H1 (cell line): ENCODE results near the gene DISC1. TPM values are rescaled to one million over a fixed set of nuclear protein-coding genes. Genes with fewer than 3 reads are reported as not detected.

Experiments used
- CTCF ChIA-PET: fragments of 300-600 bp; sonication (Branson Sonifier 250); formaldehyde crosslinking; loops from one replicate; lab custom pipeline; 2021; ENCODE audit not compliant: partially characterized antibody; lab: Charles Lee
- POLR2A ChIA-PET: fragments of 300-600 bp; sonication (Branson Sonifier 250); formaldehyde crosslinking; loops from one replicate; lab custom pipeline; 2021; ENCODE audit warnings: inconsistent platforms; ENCODE audit not compliant: partially characterized antibody; lab: Charles Lee
- DNase-seq, 2 experiments: peaks; one replicate each; pipeline versions ENCODE4 v3.0.0 to v3.0.0-alpha.2; 2010 to 2022; ENCODE audit warnings: low spot score in 2 of 2, low read depth in 1 of 2, mixed read lengths in 1 of 2
- FAIRE-seq: peaks from 2 replicates; lab custom pipeline; 2011; peaks lifted over from hg19 to GRCh38; lab: Jason Lieb, UNC
- H2AFZ ChIP-seq: 2 replicates; pipeline ENCODE4 v1.8.1; 2012; ENCODE audit warnings: low read length, inconsistent platforms
- H2AK5ac ChIP-seq: 2 replicates; pipeline ENCODE4 v1.6.1; 2013; ENCODE audit warnings: low read depth, low read length
- H2BK120ac ChIP-seq: replicated peaks from 2 replicates; pipeline ENCODE3; 2013; ENCODE audit warnings: low read depth, low read length, inconsistent platforms
- H2BK12ac ChIP-seq: 2 replicates; pipeline ENCODE4 v1.6.1; 2013; ENCODE audit warnings: low read depth, low read length
- H2BK15ac ChIP-seq: 2 replicates; pipeline ENCODE4 v1.6.1; 2013; ENCODE audit warnings: low read length
- H2BK20ac ChIP-seq: 2 replicates; pipeline ENCODE4 v1.6.1; 2013; ENCODE audit warnings: low read length
- H2BK5ac ChIP-seq: 2 replicates; pipeline ENCODE4 v1.6.1; 2013; ENCODE audit warnings: low read depth, low read length
- H3K14ac ChIP-seq: 2 replicates; pipeline ENCODE4 v1.6.1; 2013; ENCODE audit warnings: inconsistent platforms; ENCODE audit not compliant: insufficient read length
- H3K18ac ChIP-seq: 2 replicates; pipeline ENCODE4 v1.6.1; 2013; ENCODE audit warnings: low read length; ENCODE audit errors: extremely low read depth
- H3K23ac ChIP-seq: 2 replicates; pipeline ENCODE4 v1.6.1; 2013; ENCODE audit warnings: inconsistent platforms; ENCODE audit not compliant: insufficient read length
- H3K23me2 ChIP-seq: 2 replicates; pipeline ENCODE4 v1.6.1; 2013; ENCODE audit warnings: low read depth, low read length
- H3K27ac ChIP-seq: 2 replicates; pipeline ENCODE4 v1.6.1; 2011; ENCODE audit warnings: low read depth, low read length, inconsistent platforms
- H3K27me3 ChIP-seq, 4 experiments: replicated peaks in 1 of 4; 1 replicate in 1 of 4; 2 replicates in 3 of 4; pipeline versions ENCODE4 v1.6.1 to v1.8.1; 2011 to 2013; ENCODE audit warnings: low read length in 3 of 4, mild to moderate bottlenecking in 3 of 4, inconsistent platforms in 2 of 4, mixed read lengths in 2 of 4, moderate library complexity in 1 of 4; ENCODE audit not compliant: control insufficient read depth in 3 of 4, insufficient read depth in 3 of 4; ENCODE audit errors: extremely low read depth in 1 of 4
- H3K36me3 ChIP-seq, 4 experiments: 2 replicates each; pipeline versions ENCODE4 v1.6.1 to v1.8.1; 2011 to 2013; ENCODE audit warnings: mild to moderate bottlenecking in 4 of 4, low read length in 3 of 4, moderate library complexity in 2 of 4, control low read depth in 1 of 4, inconsistent platforms in 1 of 4; ENCODE audit not compliant: insufficient read depth in 4 of 4, control insufficient read depth in 2 of 4
- H3K4ac ChIP-seq: replicated peaks from 2 replicates; pipeline ENCODE3; 2013; ENCODE audit warnings: low read length, low read depth, mixed read lengths, inconsistent platforms; ENCODE audit not compliant: insufficient read length
- H3K4me1 ChIP-seq, 4 experiments: replicated peaks in 1 of 4; 1 replicate in 1 of 4; 2 replicates in 3 of 4; pipeline versions ENCODE4 v1.6.1 to v1.8.1; 2011 to 2013; ENCODE audit warnings: low read length in 3 of 4, inconsistent platforms in 2 of 4, mixed read lengths in 1 of 4; ENCODE audit not compliant: insufficient read depth in 4 of 4, control insufficient read depth in 3 of 4
- H3K4me2 ChIP-seq, 2 experiments: 2 replicates each; pipeline versions ENCODE4 v1.6.1 to v1.8.1; 2011 to 2013; ENCODE audit warnings: low read depth in 2 of 2, low read length in 2 of 2, control low read depth in 1 of 2, inconsistent platforms in 1 of 2, mild to moderate bottlenecking in 1 of 2; ENCODE audit not compliant: insufficient read depth in 1 of 2
- H3K4me3 ChIP-seq, 4 experiments: fragments of 200-600, 300-600 bp in 1 of 4; sonication (generic), shearing (Covaris generic), sonication (Bioruptor Twin) in 1 of 4; 2 replicates each; pipeline versions ENCODE4 v1.5.1 to v1.8.1; 2011 to 2016; ENCODE audit warnings: low read length in 4 of 4, low read depth in 3 of 4, control low read depth in 2 of 4, inconsistent platforms in 2 of 4, mild to moderate bottlenecking in 2 of 4, mixed read lengths in 1 of 4, moderate library complexity in 1 of 4; ENCODE audit not compliant: insufficient read depth in 2 of 4; ENCODE audit errors: extremely low read depth in 1 of 4
- H3K56ac ChIP-seq: replicated peaks from 2 replicates; pipeline ENCODE3; 2013; ENCODE audit warnings: low read depth, mild to moderate bottlenecking, mixed read lengths, low read length, inconsistent platforms; ENCODE audit not compliant: insufficient read length
- H3K79me1 ChIP-seq: 2 replicates; pipeline ENCODE4 v1.6.1; 2013; ENCODE audit warnings: low read depth, low read length, control low read depth
- H3K79me2 ChIP-seq, 2 experiments: 2 replicates each; pipeline versions ENCODE4 v1.6.1 to v1.8.1; 2012 to 2013; ENCODE audit warnings: low read length in 2 of 2, mild to moderate bottlenecking in 2 of 2, inconsistent platforms in 1 of 2; ENCODE audit not compliant: insufficient read depth in 2 of 2, control insufficient read depth in 1 of 2
- H3K9ac ChIP-seq, 4 experiments: replicated peaks in 1 of 4; 1 replicate in 1 of 4; 2 replicates in 3 of 4; pipeline versions ENCODE4 v1.6.1 to v1.8.1; 2011 to 2013; ENCODE audit warnings: low read depth in 3 of 4, low read length in 3 of 4, control low read depth in 2 of 4, mild to moderate bottlenecking in 2 of 4, moderate library complexity in 2 of 4, inconsistent platforms in 1 of 4; ENCODE audit errors: extremely low read depth in 1 of 4
- H3K9me3 ChIP-seq, 2 experiments: 2 replicates each; pipeline versions ENCODE4 v1.6.1 to v1.8.1; 2012 to 2013; ENCODE audit warnings: mild to moderate bottlenecking in 2 of 2, moderate library complexity in 2 of 2, control low read depth in 1 of 2, inconsistent platforms in 1 of 2, low read depth in 1 of 2, low read length in 1 of 2, mixed read lengths in 1 of 2; ENCODE audit not compliant: insufficient read depth in 2 of 2
- H4K20me1 ChIP-seq, 2 experiments: replicated peaks in 1 of 2; 2 replicates each; pipeline versions ENCODE3 to v1.8.1; 2011 to 2013; ENCODE audit warnings: inconsistent platforms in 2 of 2, low read length in 2 of 2, mild to moderate bottlenecking in 1 of 2; ENCODE audit not compliant: insufficient read depth in 2 of 2, control insufficient read depth in 1 of 2
- H4K5ac ChIP-seq: 2 replicates; pipeline ENCODE4 v1.6.1; 2013; ENCODE audit warnings: low read length, low read depth, mixed read lengths, inconsistent platforms; ENCODE audit not compliant: insufficient read length
- H4K8ac ChIP-seq: 2 replicates; pipeline ENCODE4 v1.8.0; 2013; ENCODE audit warnings: mild to moderate bottlenecking, moderate library complexity, low read length, inconsistent platforms; ENCODE audit not compliant: insufficient read depth; ENCODE audit errors: extremely low read depth
- H4K91ac ChIP-seq: replicated peaks from 2 replicates; pipeline ENCODE3; 2013; ENCODE audit warnings: low read length, mixed read lengths, inconsistent platforms; ENCODE audit not compliant: insufficient read length
- CHD2 ChIP-seq: IDR thresholded peaks from 2 replicates; pipeline ENCODE4 v1.6.1; 2012; ENCODE audit warnings: low read length, improper control_type of control experiment
- NANOG ChIP-seq: IDR thresholded peaks from 2 replicates; pipeline ENCODE4 v1.6.1; 2011; ENCODE audit warnings: low read length, low read depth, mild to moderate bottlenecking, inconsistent platforms; ENCODE audit not compliant: insufficient read depth, poor library complexity, severe bottlenecking
- ZNF274 ChIP-seq: IDR thresholded peaks from 2 replicates; pipeline ENCODE4 v1.7.0; 2012; ENCODE audit warnings: low read length, borderline replicate concordance; ENCODE audit errors: extremely low read depth
- WGBS, 2 experiments: shearing (Covaris generic) in 1 of 2; methylation state at CpG; one replicate each; pipeline versions ENCODE4 v1.1.6 to v1.1.7; 2013 to 2015; ENCODE audit warnings: low lambda C conversion rate in 2 of 2, mixed read lengths in 2 of 2, inconsistent platforms in 1 of 2, low coverage in 1 of 2, missing lambda C conversion rate in 1 of 2; ENCODE audit not compliant: insufficient replicate concordance in 2 of 2, insufficient coverage in 1 of 2, insufficient read length in 1 of 2; ENCODE audit errors: extremely low coverage in 1 of 2, missing lambda C conversion rate in 1 of 2; 5-methylcytosine and 5-hydroxymethylcytosine counted together
- polyA plus RNA-seq, 7 experiments: library from polyadenylated mRNA; depleted of rRNA in 3 of 7; stranded (reverse) in 5 of 7; unstranded in 2 of 7; fragments of >200 nt in 5 of 7; fragments of 200-250 nt in 2 of 7; gene quantifications; 1 replicate in 5 of 7; 2 replicates in 1 of 7; 4 replicates in 1 of 7; pipeline versions ENCODE4 v1.2.1 to v1.2.3, GENCODE V29; 2011 to 2013; ENCODE audit warnings: missing spikeins in 2 of 7, mixed read lengths in 2 of 7
- total RNA-seq: library from RNA; stranded (reverse); fragmentation: NEBNext Ultra II Directional; extraction: Animal tissue kit (Norgen Biotek cat#: 25700); gene quantifications from 2 replicates; pipeline ENCODE4 v1.2.1, GENCODE V29; 2021

DISC1 gene
- total and polyA plus RNA-seq, 2 of the 8 experiments (the other 6 are each of a cell fraction or from before 2014, with no cell fraction given), result 1.1 to 3.5 TPM

DNA sequence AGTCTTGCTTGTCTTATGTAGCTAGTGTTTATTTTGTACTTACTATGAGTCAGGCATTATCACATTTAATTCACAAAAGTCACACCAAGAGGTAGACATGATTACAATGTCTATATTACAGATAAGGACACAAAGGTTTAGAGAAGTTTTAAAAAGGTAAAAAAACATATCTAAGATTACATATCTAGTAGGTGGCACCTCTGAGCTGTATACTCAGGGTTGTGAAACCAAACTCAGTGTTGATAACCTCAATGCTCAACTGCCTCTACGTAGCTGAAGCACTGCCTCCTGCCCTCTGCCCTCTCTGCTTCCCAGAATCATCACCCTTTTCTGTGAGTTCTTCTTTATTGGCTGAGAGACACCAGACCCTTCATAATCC lies 431.3 kb downstream of the DISC1 start:
- H2BK20ac ChIP-seq, result no peak overlapping the region
- no peaks in the 10 kb centered on the region for H3K9me3 ChIP-seq
- no peak overlapping the region for H2AK5ac ChIP-seq
- no peaks in the 10 kb centered on the region for H3K79me1 ChIP-seq
- H4K91ac ChIP-seq, result no peak overlapping the region
- H3K23ac ChIP-seq, result no peak overlapping the region
- no peak overlapping the region for H2AFZ ChIP-seq
- H3K14ac ChIP-seq, result no peak overlapping the region
- no peaks in the 10 kb centered on the region for H3K23me2 ChIP-seq
- H3K79me2 ChIP-seq, result no peaks in the 10 kb centered on the region
- no peak overlapping the region for H3K9ac ChIP-seq
- no peak overlapping the region for H2BK120ac ChIP-seq
- POLR2A ChIA-PET, result no interaction called here
- FAIRE-seq (no peak), DNase-seq (no peak)
- WGBS, 2 experiments, result 95% methylated on average over 1 of the region's 1 CpG; no CpG with 5 or more reads in 1 of the 2 experiments
- no peak overlapping the region for H4K8ac ChIP-seq
- no peak overlapping the region for H3K18ac ChIP-seq
- H3K36me3 ChIP-seq, result no peaks in the 10 kb centered on the region; a peak in 1 of 8 replicates
- peak overlapping the region; percentile 28; the same call in 1 of the 2 replicates for H2BK12ac ChIP-seq
- H4K5ac ChIP-seq, result no peak overlapping the region
- H3K4ac ChIP-seq, result no peak overlapping the region
- no peak overlapping the region for H3K27ac ChIP-seq
- peak overlapping the region; percentile 76; the same call in 1 of the 2 replicates for H2BK15ac ChIP-seq
- no peak overlapping the region for H3K4me3 ChIP-seq
- peaks cover 0 to 2% of the 10 kb centered on the region in 2 experiments for H4K20me1 ChIP-seq
- H3K4me1 ChIP-seq, result peaks cover 0 to 6% (median 3%) of the 10 kb centered on the region in 4 experiments; a peak in 3 of 7 replicates
- peaks cover 0 to 2% (median 0%) of the 10 kb centered on the region in 4 experiments; a peak in 4 of 7 replicates for H3K27me3 ChIP-seq
- H3K4me2 ChIP-seq, result no peak overlapping the region
- TF ChIP-seq ZNF274 (no peak), CHD2 (no peak), NANOG (no peak)
- no peak overlapping the region for H3K56ac ChIP-seq
- CTCF ChIA-PET, result interaction anchor here (0.9 to 1.6 kb wide), 8 partner anchors 11 to 188 kb away, joined by 3 to 4 read pairs (median 3); no protein-coding TSS in a partner anchor
- no peak overlapping the region; the same call in 1 of the 2 replicates for H2BK5ac ChIP-seq
